Smooth muscle cell (in vitro differentiated cells): ENCODE results near the gene SETBP1. TPM values are rescaled to one million over a fixed set of nuclear protein-coding genes. Genes with fewer than 3 reads are reported as not detected.
A peak's percentile ranks its signal among the peaks of the same experiment; 100 is the strongest.

ENCODE experiments used
- DNase-seq: peaks from one replicate; lab custom pipeline; 2025; ENCODE audit not compliant: unreplicated experiment; lab: John Stamatoyannopoulos, UW
- H2AFZ ChIP-seq: fragments of 200-600 bp; sonication (generic); 2 replicates; pipeline ENCODE4 v1.6.0; 2016; ENCODE audit warnings: antibody characterized with exemption, low read depth, mild to moderate bottlenecking
- H3F3A ChIP-seq: fragments of 200-600 bp; sonication (generic); 2 replicates; pipeline ENCODE4 v1.6.0; 2017; ENCODE audit warnings: antibody characterized with exemption, low read depth
- H3K27ac ChIP-seq: fragments of 200-600 bp; sonication (generic); 2 replicates; pipeline ENCODE4 v1.5.1; 2016; ENCODE audit warnings: low read depth, mild to moderate bottlenecking
- H3K27me3 ChIP-seq: fragments of 200-600 bp; sonication (generic); 2 replicates; pipeline ENCODE4 v1.6.1; 2016; ENCODE audit warnings: low read depth, mild to moderate bottlenecking
- H3K36me3 ChIP-seq: fragments of 200-600 bp; sonication (generic); 2 replicates; pipeline ENCODE4 v1.5.1; 2016; ENCODE audit warnings: low read depth
- H3K4me1 ChIP-seq: fragments of 200-600 bp; sonication (generic); 2 replicates; pipeline ENCODE4 v1.5.1; 2016; ENCODE audit warnings: low read depth
- H3K4me2 ChIP-seq: fragments of 200-600 bp; sonication (generic); 2 replicates; pipeline ENCODE4 v1.6.0; 2016; ENCODE audit warnings: mild to moderate bottlenecking
- H3K4me3 ChIP-seq: fragments of 200-600 bp; sonication (generic); 2 replicates; pipeline ENCODE4 v1.5.1; 2016; ENCODE audit warnings: mild to moderate bottlenecking
- H3K79me2 ChIP-seq: fragments of 200-600 bp; sonication (generic); 2 replicates; pipeline ENCODE4 v1.6.0; 2016; ENCODE audit warnings: low read depth, mild to moderate bottlenecking
- H3K9ac ChIP-seq: fragments of 200-600 bp; sonication (generic); 2 replicates; pipeline ENCODE4 v1.6.0; 2016; ENCODE audit warnings: low read depth
- H3K9me3 ChIP-seq: fragments of 200-600 bp; sonication (generic); replicated peaks from 2 replicates; pipeline ENCODE4 v1.5.1; 2016; ENCODE audit warnings: low read depth
- H4K20me1 ChIP-seq: fragments of 200-600 bp; sonication (generic); 2 replicates; pipeline ENCODE4 v1.6.0; 2016; ENCODE audit warnings: low read depth
- WGBS: methylation state at CpG from one replicate; pipeline ENCODE4 v1.1.7; 2016; ENCODE audit warnings: low lambda C conversion rate; 5-methylcytosine and 5-hydroxymethylcytosine counted together
- polyA plus RNA-seq: library from polyadenylated mRNA; unstranded; fragments of >200 nt; fragmentation: Nextera tagmentation; extraction: Ambion mirVana; gene quantifications from 2 replicates; pipeline ENCODE4 v1.2.1, GENCODE V29; 2016
- total RNA-seq: library from RNA; depleted of rRNA; stranded (reverse); fragments of >200 nt; gene quantifications from 2 replicates; pipeline ENCODE4 v1.2.3, GENCODE V29; 2014
- TF ChIP-seq, protein P1 (sequence below): fragments of 200-600 bp; sonication (generic); IDR thresholded peaks from 2 replicates; pipeline ENCODE4 v1.5.1; 2017; ENCODE audit warnings: borderline replicate concordance, mild to moderate bottlenecking, antibody characterized with exemption; ENCODE audit not compliant: insufficient read depth, poor library complexity, severe bottlenecking

The SETBP1 gene
- total and polyA plus RNA-seq, 2 experiments from 2014 or later, result 6.1 to 17.7 TPM

- peaks cover 25% of the 10 kb centered on the region for H4K20me1 ChIP-seq
- no peaks in the 10 kb centered on the region for H3K27me3 ChIP-seq
- no peak overlapping the region for H3K4me3 ChIP-seq
- no peak overlapping the region for H3K4me2 ChIP-seq
- TF ChIP-seq, protein P1, sequence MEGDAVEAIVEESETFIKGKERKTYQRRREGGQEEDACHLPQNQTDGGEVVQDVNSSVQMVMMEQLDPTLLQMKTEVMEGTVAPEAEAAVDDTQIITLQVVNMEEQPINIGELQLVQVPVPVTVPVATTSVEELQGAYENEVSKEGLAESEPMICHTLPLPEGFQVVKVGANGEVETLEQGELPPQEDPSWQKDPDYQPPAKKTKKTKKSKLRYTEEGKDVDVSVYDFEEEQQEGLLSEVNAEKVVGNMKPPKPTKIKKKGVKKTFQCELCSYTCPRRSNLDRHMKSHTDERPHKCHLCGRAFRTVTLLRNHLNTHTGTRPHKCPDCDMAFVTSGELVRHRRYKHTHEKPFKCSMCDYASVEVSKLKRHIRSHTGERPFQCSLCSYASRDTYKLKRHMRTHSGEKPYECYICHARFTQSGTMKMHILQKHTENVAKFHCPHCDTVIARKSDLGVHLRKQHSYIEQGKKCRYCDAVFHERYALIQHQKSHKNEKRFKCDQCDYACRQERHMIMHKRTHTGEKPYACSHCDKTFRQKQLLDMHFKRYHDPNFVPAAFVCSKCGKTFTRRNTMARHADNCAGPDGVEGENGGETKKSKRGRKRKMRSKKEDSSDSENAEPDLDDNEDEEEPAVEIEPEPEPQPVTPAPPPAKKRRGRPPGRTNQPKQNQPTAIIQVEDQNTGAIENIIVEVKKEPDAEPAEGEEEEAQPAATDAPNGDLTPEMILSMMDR, result no peak
- no peaks in the 10 kb centered on the region for H3K9me3 ChIP-seq
- WGBS, result 96% methylated on average over 3 of the region's 3 CpGs
- H3K79me2 ChIP-seq, result peaks cover 92% of the 10 kb centered on the region
- no peak overlapping the region for H3K27ac ChIP-seq
- no peak overlapping the region for H2AFZ ChIP-seq
- H3F3A ChIP-seq, result peaks cover 3% of the 10 kb centered on the region
- H3K4me1 ChIP-seq, result no peaks in the 10 kb centered on the region
- DNase-seq, result no peak
- no peaks in the 10 kb centered on the region for H3K36me3 ChIP-seq
- H3K9ac ChIP-seq, result no peak overlapping the region
These were observed 9.0 kb downstream of the SETBP1 start for GRCh38 chr18:44689736-44690135.

GRCh38 chr18:44691148-44691925, 10.6 kb downstream of the SETBP1 start:
- peaks cover 6% of the 10 kb centered on the region for H3F3A ChIP-seq
- peaks cover 92% of the 10 kb centered on the region for H3K79me2 ChIP-seq
- peaks cover 16% of the 10 kb centered on the region for H4K20me1 ChIP-seq
- DNase-seq, result no peak
- H3K9ac ChIP-seq, result no peak overlapping the region
- H3K27ac ChIP-seq, result peak overlapping the region; percentile 96
- TF ChIP-seq, protein P1, result no peak
- no peak overlapping the region for H3K4me2 ChIP-seq
- no peak overlapping the region for H3K4me3 ChIP-seq
- peaks cover 12% of the 10 kb centered on the region for H3K4me1 ChIP-seq
- H3K9me3 ChIP-seq, result no peaks in the 10 kb centered on the region
- WGBS, result 93% methylated on average over 4 of the region's 4 CpGs
- H3K27me3 ChIP-seq, result no peaks in the 10 kb centered on the region
- no peak overlapping the region for H2AFZ ChIP-seq
- no peaks in the 10 kb centered on the region for H3K36me3 ChIP-seq

- Histone ChIP-seq H3K4me2 (peak overlapping the region; percentile 42), H3F3A (peaks cover 6% of the 10 kb centered on the region)
These were observed 12.5 kb downstream of the SETBP1 start for GRCh38 chr18:44693030-44693784.

More at GRCh38 chr18:44693030-44693784, 12.5 kb downstream of the SETBP1 start:
- 37% methylated on average over 4 of the region's 4 CpGs for WGBS
- H3K27ac ChIP-seq, result peak overlapping the region; percentile 96
- H3K79me2 ChIP-seq, result peaks cover 91% of the 10 kb centered on the region
- no peaks in the 10 kb centered on the region for H3K9me3 ChIP-seq
- no peak for DNase-seq
- TF ChIP-seq, protein P1, result no peak
- peak overlapping the region; percentile 86 for H3K9ac ChIP-seq
- H3K36me3 ChIP-seq, result no peaks in the 10 kb centered on the region
- no peak overlapping the region for H3K4me3 ChIP-seq
- peaks cover 7% of the 10 kb centered on the region for H4K20me1 ChIP-seq
- H3K27me3 ChIP-seq, result no peaks in the 10 kb centered on the region
- H3K4me1 ChIP-seq, result peaks cover 21% of the 10 kb centered on the region
- no peak overlapping the region for H2AFZ ChIP-seq
